HEK293 (cell line): ENCODE results near the gene PARD3.
A peak's percentile ranks its signal among the peaks of the same experiment; 100 is the strongest.

ENCODE experiments used
- CTCF ChIA-PET: fragments of 350-600 bp; formaldehyde crosslinking; extraction: SDS; loops from one replicate; lab custom pipeline; 2021; ENCODE audit warnings: antibody characterized with exemption; lab: Yijun Ruan, JAX
- POLR2A ChIA-PET: fragments of 300-600 bp; formaldehyde crosslinking; extraction: SDS; loops from one replicate; lab custom pipeline; 2020; ENCODE audit warnings: antibody characterized with exemption, inconsistent platforms; lab: Yijun Ruan, JAX
- H3K27ac ChIP-seq: fragments of 200-500 bp; sonication (Bioruptor generic); 2 replicates; pipeline ENCODE4 v1.5.1; 2014; ENCODE audit warnings: low read depth, low read length, control low read depth, inconsistent platforms; ENCODE audit errors: extremely low read depth
- H3K36me3 ChIP-seq, 2 experiments: fragments of 200-500 bp in 1 of 2; sonication (Bioruptor generic) in 1 of 2; 1 replicate in 1 of 2; 2 replicates in 1 of 2; pipeline ENCODE4 v1.5.1; 2014 to 2017; ENCODE audit warnings: inconsistent platforms in 2 of 2, low read length in 2 of 2; ENCODE audit not compliant: control insufficient read depth in 2 of 2, insufficient read depth in 1 of 2
- H3K4me1 ChIP-seq: fragments of 200-500 bp; sonication (Bioruptor generic); 2 replicates; pipeline ENCODE4 v1.5.1; 2014; ENCODE audit warnings: mild to moderate bottlenecking, low read length, inconsistent platforms; ENCODE audit not compliant: control insufficient read depth, insufficient read depth
- H3K4me3 ChIP-seq: 2 replicates; pipeline ENCODE4 v1.5.1; 2011; ENCODE audit warnings: low read depth, mild to moderate bottlenecking, control low read depth, low read length, moderate library complexity
- H3K9me3 ChIP-seq: fragments of 200-500 bp; sonication (Bioruptor generic); 2 replicates; pipeline ENCODE4 v1.5.1; 2014; ENCODE audit warnings: low read depth, low read length, inconsistent platforms; ENCODE audit not compliant: control insufficient read depth, insufficient read depth
- FEZF1 ChIP-seq: fragments of 450-650 bp; formaldehyde crosslinking; IDR thresholded peaks from 2 replicates; pipeline ENCODE4 v1.5.1; 2016; ENCODE audit warnings: missing biosample characterization, missing genetic modification characterization
- GLIS1 ChIP-seq: fragments of 450-650 bp; formaldehyde crosslinking; IDR thresholded peaks from 2 replicates; pipeline ENCODE4 v1.5.1; 2016; ENCODE audit warnings: missing biosample characterization, missing genetic modification characterization
- MZF1 ChIP-seq: fragments of 450-650 bp; formaldehyde crosslinking; IDR thresholded peaks from 2 replicates; pipeline ENCODE4 v1.5.1; 2017; ENCODE audit warnings: missing biosample characterization, missing genetic modification characterization, borderline replicate concordance
- SCRT1 ChIP-seq: fragments of 450-650 bp; formaldehyde crosslinking; IDR thresholded peaks from 2 replicates; pipeline ENCODE4 v1.5.1; 2016; ENCODE audit warnings: missing biosample characterization, missing genetic modification characterization, borderline replicate concordance
- SCRT2 ChIP-seq: fragments of 450-650 bp; formaldehyde crosslinking; IDR thresholded peaks from 2 replicates; pipeline ENCODE4 v1.5.1; 2016; ENCODE audit warnings: missing biosample characterization, missing genetic modification characterization
- SP2 ChIP-seq: fragments of 450-650 bp; formaldehyde crosslinking; IDR thresholded peaks from 2 replicates; pipeline ENCODE4 v1.5.1; 2016; ENCODE audit warnings: missing biosample characterization, missing genetic modification characterization
- TRIM28 ChIP-seq: IDR thresholded peaks from 2 replicates; pipeline ENCODE4 v1.6.1; 2011; ENCODE audit warnings: low read length, control low read depth, borderline replicate concordance
- ZBTB17 ChIP-seq: fragments of 450-650 bp; formaldehyde crosslinking; IDR thresholded peaks from 2 replicates; pipeline ENCODE4 v1.5.1; 2016; ENCODE audit warnings: missing biosample characterization, missing genetic modification characterization
- ZEB2 ChIP-seq: fragments of 450-650 bp; formaldehyde crosslinking; IDR thresholded peaks from 2 replicates; pipeline ENCODE4 v1.5.1; 2016; ENCODE audit warnings: missing biosample characterization, missing genetic modification characterization
- ZFP41 ChIP-seq: fragments of 450-650 bp; formaldehyde crosslinking; IDR thresholded peaks from 2 replicates; pipeline ENCODE4 v1.5.1; 2016; ENCODE audit warnings: missing biosample characterization, missing genetic modification characterization, borderline replicate concordance
- ZNF114 ChIP-seq: fragments of 450-650 bp; formaldehyde crosslinking; IDR thresholded peaks from 2 replicates; pipeline ENCODE4 v1.5.0; 2017; ENCODE audit warnings: missing biosample characterization, missing genetic modification characterization
- ZNF138 ChIP-seq: fragments of 450-650 bp; formaldehyde crosslinking; IDR thresholded peaks from 2 replicates; pipeline ENCODE4 v1.5.1; 2016; ENCODE audit warnings: missing biosample characterization, missing genetic modification characterization, borderline replicate concordance
- ZNF155 ChIP-seq: fragments of 450-650 bp; formaldehyde crosslinking; IDR thresholded peaks from 2 replicates; pipeline ENCODE4 v1.5.1; 2016; ENCODE audit warnings: missing biosample characterization, missing genetic modification characterization
- ZNF214 ChIP-seq: fragments of 450-650 bp; formaldehyde crosslinking; IDR thresholded peaks from 2 replicates; pipeline ENCODE4 v1.5.1; 2017; ENCODE audit warnings: missing biosample characterization, mild to moderate bottlenecking, missing genetic modification characterization, borderline replicate concordance
- ZNF221 ChIP-seq: fragments of 450-650 bp; formaldehyde crosslinking; IDR thresholded peaks from 2 replicates; pipeline ENCODE4 v1.5.1; 2017; ENCODE audit warnings: missing biosample characterization, missing genetic modification characterization, borderline replicate concordance
- ZNF24 ChIP-seq: fragments of 450-650 bp; formaldehyde crosslinking; IDR thresholded peaks from 2 replicates; pipeline ENCODE4 v1.5.1; 2016; ENCODE audit warnings: missing biosample characterization, missing genetic modification characterization
- ZNF311 ChIP-seq: fragments of 450-650 bp; formaldehyde crosslinking; IDR thresholded peaks from 2 replicates; pipeline ENCODE4 v1.5.1; 2017; ENCODE audit warnings: missing biosample characterization, missing genetic modification characterization, borderline replicate concordance
- ZNF394 ChIP-seq: fragments of 450-650 bp; formaldehyde crosslinking; IDR thresholded peaks from 2 replicates; pipeline ENCODE4 v1.5.1; 2016; ENCODE audit warnings: missing biosample characterization, missing genetic modification characterization, mild to moderate bottlenecking, moderate library complexity, borderline replicate concordance
- ZNF404 ChIP-seq: fragments of 450-650 bp; formaldehyde crosslinking; IDR thresholded peaks from 2 replicates; pipeline ENCODE4 v1.5.1; 2017; ENCODE audit warnings: missing biosample characterization, missing genetic modification characterization
- ZNF626 ChIP-seq: fragments of 450-650 bp; sonication (Bioruptor Pico); formaldehyde crosslinking; IDR thresholded peaks from 2 replicates; pipeline ENCODE4 v1.5.1; 2018; ENCODE audit warnings: missing biosample characterization, missing genetic modification characterization, inconsistent platforms
- ZNF768 ChIP-seq: fragments of 450-650 bp; formaldehyde crosslinking; IDR thresholded peaks from 2 replicates; pipeline ENCODE4 v1.5.1; 2018; ENCODE audit warnings: missing biosample characterization, mild to moderate bottlenecking, missing genetic modification characterization
- ZSCAN16 ChIP-seq: fragments of 450-650 bp; formaldehyde crosslinking; IDR thresholded peaks from 2 replicates; pipeline ENCODE4 v1.5.1; 2016; ENCODE audit warnings: missing biosample characterization, missing genetic modification characterization
- TF ChIP-seq, protein P1 (sequence below): fragments of 450-650 bp; formaldehyde crosslinking; IDR thresholded peaks from 2 replicates; pipeline ENCODE4 v1.5.1; 2016; ENCODE audit warnings: missing biosample characterization, missing genetic modification characterization
- TF ChIP-seq, protein P2 (sequence below): fragments of 450-650 bp; formaldehyde crosslinking; IDR thresholded peaks from 2 replicates; pipeline ENCODE4 v1.5.1; 2016; ENCODE audit warnings: missing biosample characterization, missing genetic modification characterization
- TF ChIP-seq, protein P3 (sequence below): fragments of 450-650 bp; formaldehyde crosslinking; IDR thresholded peaks from 2 replicates; pipeline ENCODE4 v1.5.1; 2016; ENCODE audit warnings: missing biosample characterization, missing genetic modification characterization
- TF ChIP-seq, protein P4 (sequence below): fragments of 450-650 bp; formaldehyde crosslinking; IDR thresholded peaks from 2 replicates; pipeline ENCODE4 v1.5.1; 2016; ENCODE audit warnings: missing biosample characterization, missing genetic modification characterization

PARD3 gene

DNA sequence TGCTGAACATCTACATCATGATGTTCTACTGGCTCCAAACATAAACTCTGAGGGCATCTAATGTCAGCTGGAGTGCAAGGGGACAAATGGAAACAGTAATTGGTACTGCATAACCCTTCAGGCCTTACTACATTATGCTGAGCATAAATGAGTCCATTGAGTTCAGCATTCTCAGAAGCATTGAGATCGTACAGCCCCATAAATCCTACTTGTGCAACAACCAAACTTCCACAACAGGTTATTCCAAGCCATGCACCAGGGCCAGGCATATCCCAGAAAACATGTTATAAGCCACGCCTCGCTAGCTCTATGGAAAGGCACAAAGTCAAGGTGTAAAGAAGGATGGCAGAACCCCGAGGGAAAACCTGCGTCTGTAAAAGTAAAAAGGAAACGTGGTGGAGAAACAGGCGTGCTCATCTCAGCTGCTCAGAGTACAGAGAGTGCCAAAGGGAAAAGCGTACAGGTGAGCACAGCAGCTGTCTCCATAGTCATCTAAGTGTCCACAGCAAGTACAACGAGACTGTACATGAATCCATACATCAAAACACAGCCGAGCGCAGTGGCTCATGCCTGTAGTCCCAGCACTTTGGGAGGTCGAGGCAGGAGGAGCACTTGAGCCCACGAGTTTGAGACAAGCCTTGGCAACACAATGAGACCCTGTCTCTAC is 124.6 kb downstream of the PARD3 start:
- Histone ChIP-seq H3K36me3 (peaks cover 3 to 7% of the 10 kb centered on the region in 2 experiments; a peak in 2 of 3 replicates), H3K27ac (no peak overlapping the region), H3K4me3 (no peak overlapping the region), H3K4me1 (peaks cover 19% of the 10 kb centered on the region), H3K9me3 (no peaks in the 10 kb centered on the region)
- TF ChIP-seq SCRT2 (peak; percentile 76), ZFP41 (tag by site-specific recombination) (no peak), SCRT1 (tag by site-specific recombination) (peak; percentile 85)
- ChIA-PET CTCF (no interaction called here), POLR2A (no interaction called here)

DNA sequence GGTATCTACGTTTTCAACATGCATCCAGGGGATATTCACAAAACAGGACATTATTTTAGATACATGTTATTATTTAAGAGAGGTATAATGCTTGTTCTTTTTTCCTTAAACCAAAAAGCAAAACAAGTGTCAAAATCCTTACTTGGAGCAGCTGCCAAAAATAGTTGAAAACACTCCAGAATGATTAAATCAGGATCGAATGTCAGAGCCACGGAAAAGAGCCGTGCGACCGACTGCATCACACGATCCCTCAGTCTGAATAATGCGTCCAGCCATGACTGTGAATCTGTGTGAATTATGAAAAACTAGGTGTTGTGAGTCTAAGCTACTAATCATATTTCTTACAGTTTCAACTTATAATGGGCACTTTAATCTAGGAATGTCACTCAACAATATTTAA is 126.0 kb downstream of the PARD3 start:
- H3K27ac ChIP-seq: no peak overlapping the region
- CTCF ChIA-PET: interaction anchor here (0.5 to 1.8 kb wide), 5 partner anchors 22 to 249 kb away, joined by 3 to 7 read pairs (median 4); no protein-coding TSS in a partner anchor
- POLR2A ChIA-PET: no interaction called here
- H3K36me3 ChIP-seq: peaks cover 3 to 5% of the 10 kb centered on the region in 2 experiments; a peak in 2 of 3 replicates
- no peak overlapping the region for H3K4me3 ChIP-seq
- peaks cover 23% of the 10 kb centered on the region for H3K4me1 ChIP-seq
- H3K9me3 ChIP-seq: no peaks in the 10 kb centered on the region
- TF ChIP-seq ZNF404: no peak
- TF ChIP-seq ZNF311 (tag by site-specific recombination): no peak
- TF ChIP-seq ZSCAN16 (tag by site-specific recombination): no peak
- TF ChIP-seq ZNF114 (tag by site-specific recombination): no peak
- TF ChIP-seq ZNF138: no peak
- TF ChIP-seq, protein P1, sequence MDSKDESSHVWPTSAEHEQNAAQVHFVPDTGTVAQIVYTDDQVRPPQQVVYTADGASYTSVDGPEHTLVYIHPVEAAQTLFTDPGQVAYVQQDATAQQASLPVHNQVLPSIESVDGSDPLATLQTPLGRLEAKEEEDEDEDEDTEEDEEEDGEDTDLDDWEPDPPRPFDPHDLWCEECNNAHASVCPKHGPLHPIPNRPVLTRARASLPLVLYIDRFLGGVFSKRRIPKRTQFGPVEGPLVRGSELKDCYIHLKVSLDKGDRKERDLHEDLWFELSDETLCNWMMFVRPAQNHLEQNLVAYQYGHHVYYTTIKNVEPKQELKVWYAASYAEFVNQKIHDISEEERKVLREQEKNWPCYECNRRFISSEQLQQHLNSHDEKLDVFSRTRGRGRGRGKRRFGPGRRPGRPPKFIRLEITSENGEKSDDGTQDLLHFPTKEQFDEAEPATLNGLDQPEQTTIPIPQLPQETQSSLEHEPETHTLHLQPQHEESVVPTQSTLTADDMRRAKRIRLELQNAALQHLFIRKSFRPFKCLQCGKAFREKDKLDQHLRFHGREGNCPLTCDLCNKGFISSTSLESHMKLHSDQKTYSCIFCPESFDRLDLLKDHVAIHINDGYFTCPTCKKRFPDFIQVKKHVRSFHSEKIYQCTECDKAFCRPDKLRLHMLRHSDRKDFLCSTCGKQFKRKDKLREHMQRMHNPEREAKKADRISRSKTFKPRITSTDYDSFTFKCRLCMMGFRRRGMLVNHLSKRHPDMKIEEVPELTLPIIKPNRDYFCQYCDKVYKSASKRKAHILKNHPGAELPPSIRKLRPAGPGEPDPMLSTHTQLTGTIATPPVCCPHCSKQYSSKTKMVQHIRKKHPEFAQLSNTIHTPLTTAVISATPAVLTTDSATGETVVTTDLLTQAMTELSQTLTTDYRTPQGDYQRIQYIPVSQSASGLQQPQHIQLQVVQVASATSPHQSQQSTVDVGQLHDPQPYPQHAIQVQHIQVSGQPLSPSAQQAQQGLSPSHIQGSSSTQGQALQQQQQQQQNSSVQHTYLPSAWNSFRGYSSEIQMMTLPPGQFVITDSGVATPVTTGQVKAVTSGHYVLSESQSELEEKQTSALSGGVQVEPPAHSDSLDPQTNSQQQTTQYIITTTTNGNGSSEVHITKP: peak; percentile 15; the same call in 1 of the 2 replicates
- TF ChIP-seq MZF1 (tag by site-specific recombination): no peak
- TF ChIP-seq ZNF768 (tag by site-specific recombination): no peak
- no peak for TF ChIP-seq ZNF155 (tag by site-specific recombination)
- TF ChIP-seq SP2 (tag by site-specific recombination): no peak
- peak; percentile 18; the same call in 1 of the 2 replicates for TF ChIP-seq ZEB2 (tag by site-specific recombination)
- TF ChIP-seq ZNF214 (tag by site-specific recombination): no peak
- TF ChIP-seq, protein P2, sequence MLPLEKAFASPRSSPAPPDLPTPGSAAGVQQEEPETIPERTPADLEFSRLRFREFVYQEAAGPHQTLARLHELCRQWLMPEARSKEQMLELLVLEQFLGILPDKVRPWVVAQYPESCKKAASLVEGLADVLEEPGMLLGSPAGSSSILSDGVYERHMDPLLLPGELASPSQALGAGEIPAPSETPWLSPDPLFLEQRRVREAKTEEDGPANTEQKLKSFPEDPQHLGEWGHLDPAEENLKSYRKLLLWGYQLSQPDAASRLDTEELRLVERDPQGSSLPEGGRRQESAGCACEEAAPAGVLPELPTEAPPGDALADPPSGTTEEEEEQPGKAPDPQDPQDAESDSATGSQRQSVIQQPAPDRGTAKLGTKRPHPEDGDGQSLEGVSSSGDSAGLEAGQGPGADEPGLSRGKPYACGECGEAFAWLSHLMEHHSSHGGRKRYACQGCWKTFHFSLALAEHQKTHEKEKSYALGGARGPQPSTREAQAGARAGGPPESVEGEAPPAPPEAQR: no peak
- no peak for TF ChIP-seq ZNF394
- no peak for TF ChIP-seq GLIS1
- no peak for TF ChIP-seq TRIM28
- no peak for TF ChIP-seq ZNF626 (tag by site-specific recombination)
- TF ChIP-seq, protein P3, sequence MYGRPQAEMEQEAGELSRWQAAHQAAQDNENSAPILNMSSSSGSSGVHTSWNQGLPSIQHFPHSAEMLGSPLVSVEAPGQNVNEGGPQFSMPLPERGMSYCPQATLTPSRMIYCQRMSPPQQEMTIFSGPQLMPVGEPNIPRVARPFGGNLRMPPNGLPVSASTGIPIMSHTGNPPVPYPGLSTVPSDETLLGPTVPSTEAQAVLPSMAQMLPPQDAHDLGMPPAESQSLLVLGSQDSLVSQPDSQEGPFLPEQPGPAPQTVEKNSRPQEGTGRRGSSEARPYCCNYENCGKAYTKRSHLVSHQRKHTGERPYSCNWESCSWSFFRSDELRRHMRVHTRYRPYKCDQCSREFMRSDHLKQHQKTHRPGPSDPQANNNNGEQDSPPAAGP: no peak
- no peak for TF ChIP-seq ZNF221
- TF ChIP-seq FEZF1 (tag by site-specific recombination): peak; percentile 47; the same call in 1 of the 2 replicates
- TF ChIP-seq ZBTB17: peak; percentile 48
- TF ChIP-seq, protein P4, sequence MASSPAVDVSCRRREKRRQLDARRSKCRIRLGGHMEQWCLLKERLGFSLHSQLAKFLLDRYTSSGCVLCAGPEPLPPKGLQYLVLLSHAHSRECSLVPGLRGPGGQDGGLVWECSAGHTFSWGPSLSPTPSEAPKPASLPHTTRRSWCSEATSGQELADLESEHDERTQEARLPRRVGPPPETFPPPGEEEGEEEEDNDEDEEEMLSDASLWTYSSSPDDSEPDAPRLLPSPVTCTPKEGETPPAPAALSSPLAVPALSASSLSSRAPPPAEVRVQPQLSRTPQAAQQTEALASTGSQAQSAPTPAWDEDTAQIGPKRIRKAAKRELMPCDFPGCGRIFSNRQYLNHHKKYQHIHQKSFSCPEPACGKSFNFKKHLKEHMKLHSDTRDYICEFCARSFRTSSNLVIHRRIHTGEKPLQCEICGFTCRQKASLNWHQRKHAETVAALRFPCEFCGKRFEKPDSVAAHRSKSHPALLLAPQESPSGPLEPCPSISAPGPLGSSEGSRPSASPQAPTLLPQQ (tag by site-specific recombination): no peak
- TF ChIP-seq ZNF24: no peak
